Measurements from ENCODE around the gene AATK. TPM values are rescaled to one million over a fixed set of nuclear protein-coding genes. Genes with fewer than 3 reads are reported as not detected.

The AATK gene
- total and polyA plus RNA-seq, 2 of the 4 experiments (the other 2 are of a cell fraction) = under 0.01 to 0.21 TPM

GRCh38 chr17:81165246-81166032 lies 582 bp downstream of the AATK start, which contains the start of gene PVALEF:
Gene PVALEF, plus strand, starts transcription at chr17:81165507. Its CDS starts 15,720 bp downstream, at chr17:81181227.
- no peak within 1 kb of the TSS for H3K18ac ChIP-seq (ENCODE audit: low read depth, low read length)
- 20% methylated on average over 12 of the region's 46 CpGs; no CpG with 5 or more reads in 1 of the 2 experiments for WGBS, 2 experiments (ENCODE audit: extremely low coverage in 2 of 2, insufficient read length in 1 of 2)
- POLR2A ChIA-PET (ENCODE audit: unreplicated experiment) = no interaction called here

More at GRCh38 chr17:81165246-81166032, 582 bp downstream of the AATK start, which contains the start of gene PVALEF:
- H3K56ac ChIP-seq (ENCODE audit: extremely low read depth, insufficient read depth, low read length) = no peak within 1 kb of the TSS
- peak within 1 kb of the TSS; percentile 65 for H2AFZ ChIP-seq (replicated peaks; ENCODE audit: low read length, poor library complexity)
- ATAC-seq (ENCODE audit: low read depth) = peak; percentile 61
- CTCF ChIA-PET = no interaction called here
- no peak within 1 kb of the TSS for H2BK5ac ChIP-seq (ENCODE audit: low read depth, low read length, poor library complexity, severe bottlenecking)
- intact Hi-C loops (cut with micrococcal nuclease) (no loop called here), in situ Hi-C loops (cut with MboI; ENCODE audit: low sequenced_read_pairs) (no loop called here), dilution Hi-C loops (cut with HindIII; ENCODE audit: low sequenced_read_pairs, unreplicated experiment) (no loop called here)
- H2AK5ac ChIP-seq (ENCODE audit: low read depth, low read length) = no peak within 1 kb of the TSS
- 0 out of 2 replicates have a peak, but pooled peaks cover 3% of the 10 kb centered on the region for H4K20me1 ChIP-seq (ENCODE audit: insufficient read depth, low read length)
- no peak within 1 kb of the TSS for H4K5ac ChIP-seq (ENCODE audit: low read depth, low read length)
- no peak within 1 kb of the TSS for H2BK120ac ChIP-seq (ENCODE audit: low read depth, low read length)
- H3K4ac ChIP-seq (ENCODE audit: low read depth, low read length) = no peak within 1 kb of the TSS
- no peak within 1 kb of the TSS for H4K8ac ChIP-seq (ENCODE audit: low read depth in 2 of 2, low read length in 2 of 2)
- H3K14ac ChIP-seq (replicated peaks; ENCODE audit: low read depth, low read length) = no peak within 1 kb of the TSS
- H2BK20ac ChIP-seq (ENCODE audit: low read depth, low read length) = no peak within 1 kb of the TSS
- no peak for TF ChIP-seq RAD21 (IDR thresholded peaks at IDR 0.05; ENCODE audit: low read length)
- TF ChIP-seq CTCF (conservative IDR thresholded peaks at IDR 0.05; ENCODE audit: low read depth, low read length) = no peak
- no peak for TF ChIP-seq MAZ (IDR thresholded peaks at IDR 0.05; ENCODE audit: borderline replicate concordance, low read depth, low read length)
- TF ChIP-seq MXI1 (IDR thresholded peaks at IDR 0.05; ENCODE audit: borderline replicate concordance, low read depth, low read length) = no peak
- no peak for TF ChIP-seq POLR2A (IDR thresholded peaks at IDR 0.05; ENCODE audit: low read depth, low read length)
- TF ChIP-seq RCOR1 (IDR thresholded peaks at IDR 0.05; ENCODE audit: insufficient replicate concordance, low read length) = no peak
- no peak for TF ChIP-seq BHLHE40 (IDR thresholded peaks at IDR 0.05; ENCODE audit: low read depth, low read length)
- TF ChIP-seq CEBPB (IDR thresholded peaks at IDR 0.05; ENCODE audit: low read depth, low read length) = no peak
- TF ChIP-seq MAFK (IDR thresholded peaks at IDR 0.05; ENCODE audit: low read depth, low read length) = no peak
- TF ChIP-seq SMC3 (IDR thresholded peaks at IDR 0.05; ENCODE audit: low read depth, low read length) = no peak
- no peak for TF ChIP-seq ELK1 (IDR thresholded peaks at IDR 0.05; ENCODE audit: borderline replicate concordance, low read depth, low read length)
- TF ChIP-seq RFX5 (IDR thresholded peaks at IDR 0.05; ENCODE audit: low read depth, low read length) = no peak
- TF ChIP-seq CHD1 (IDR thresholded peaks at IDR 0.05; ENCODE audit: low read depth, low read length) = no peak
- no peak for TF ChIP-seq FOS (IDR thresholded peaks at IDR 0.05; ENCODE audit: low read depth, low read length)
- no peak for TF ChIP-seq USF2 (IDR thresholded peaks at IDR 0.05; ENCODE audit: low read depth, low read length)
- TF ChIP-seq NFE2L2 (IDR thresholded peaks at IDR 0.05; ENCODE audit: low read depth, low read length) = no peak
- H2AK9ac ChIP-seq (replicated peaks; ENCODE audit: low read depth, low read length, poor library complexity) = peak within 1 kb of the TSS; percentile 78
- H3K9me3 ChIP-seq (ENCODE audit: control insufficient read depth, insufficient read depth, low read length) = no peaks in the 10 kb centered on the region
- H3K9me1 ChIP-seq (ENCODE audit: insufficient read depth, low read length) = no peaks in the 10 kb centered on the region
- H3K36me3 ChIP-seq (ENCODE audit: control insufficient read depth, insufficient read depth, low read length) = no peaks in the 10 kb centered on the region
- no peak within 1 kb of the TSS; the same call in 1 of the 2 replicates for H3K4me3 ChIP-seq (ENCODE audit: insufficient read depth, low read depth, low read length)
- H3K79me1 ChIP-seq (ENCODE audit: low read depth in 1 of 2, low read length in 2 of 2) = no peaks in the 10 kb centered on the region
- peaks cover 54% of the 10 kb centered on the region for H3K27me3 ChIP-seq (ENCODE audit: control insufficient read depth, insufficient read depth, low read length)
- no peak within 1 kb of the TSS for H4K91ac ChIP-seq (ENCODE audit: insufficient read depth, low read depth, low read length)
- no peak within 1 kb of the TSS for H2BK15ac ChIP-seq (ENCODE audit: low read depth, low read length)
- H3K4me1 ChIP-seq (ENCODE audit: control insufficient read depth, insufficient read depth, low read length) = no peaks in the 10 kb centered on the region
- BruUV-seq (replicated peaks) = no TSS peak
- no peak within 1 kb of the TSS for H3K4me2 ChIP-seq (ENCODE audit: low read depth, low read length)
- no peak for DNase-seq
- H3K23ac ChIP-seq (ENCODE audit: low read depth, low read length) = no peak within 1 kb of the TSS
- H3K9ac ChIP-seq (ENCODE audit: low read depth, low read length) = no peak within 1 kb of the TSS
- H3K27ac ChIP-seq (ENCODE audit: insufficient read depth, low read length) = no peak within 1 kb of the TSS

Measured in IMR-90 (cell line).